Nasal cavity respiratory epithelium epithelial cell of viscerocranial mucosa (primary cell): ENCODE data around the gene ST6GAL2. TPM values are rescaled to one million over a fixed set of nuclear protein-coding genes. Genes with fewer than 3 reads are reported as not detected.

Experiments used
- total RNA-seq: library from RNA; depleted of rRNA; stranded (reverse); fragments of >200 nt; gene quantifications from 2 replicates; pipeline ENCODE4 v1.2.3, GENCODE V29; 2014

ST6GAL2 gene
- under 0.01 TPM in 1 of 2 replicates, not detected in the other for total RNA-seq

GRCh38 chr2:106885971-106886915 lies at the start of gene ST6GAL2:
TSS of gene ST6GAL2 (minus strand) at chr2:106886167. CDS start at chr2:106843977, 42,190 bp downstream.

